HUES6 (cell line): ENCODE results near the gene DNPH1.

Experiments
- H3K27ac ChIP-seq: 2 replicates; pipeline ENCODE4 v1.7.0; 2013; ENCODE audit warnings: low read depth, mild to moderate bottlenecking, low read length, inconsistent platforms
- H3K27me3 ChIP-seq: 2 replicates; pipeline ENCODE4 v1.6.1; 2013; ENCODE audit warnings: low read length; ENCODE audit not compliant: control insufficient read depth, insufficient read depth
- H3K36me3 ChIP-seq: 2 replicates; pipeline ENCODE4 v1.6.1; 2013; ENCODE audit warnings: low read length; ENCODE audit not compliant: control insufficient read depth, insufficient read depth
- H3K4me1 ChIP-seq: 2 replicates; pipeline ENCODE4 v1.6.1; 2013; ENCODE audit warnings: low read length; ENCODE audit not compliant: control insufficient read depth, insufficient read depth
- H3K4me3 ChIP-seq: 2 replicates; pipeline ENCODE4 v1.5.1; 2013; ENCODE audit warnings: low read depth, low read length
- H3K9ac ChIP-seq: one replicate; pipeline ENCODE4 v1.6.1; 2013; ENCODE audit warnings: mild to moderate bottlenecking, low read length
- H3K9me3 ChIP-seq: 2 replicates; pipeline ENCODE4 v1.6.1; 2013; ENCODE audit warnings: low read depth, low read length; ENCODE audit not compliant: control insufficient read depth, insufficient read depth

Gene DNPH1

GRCh38 chr6:43254138-43254817 is 25.0 kb upstream of the DNPH1 start:
- Histone ChIP-seq H3K27ac (no peak overlapping the region), H3K4me3 (no peak overlapping the region), H3K36me3 (no peaks in the 10 kb centered on the region), H3K4me1 (peaks cover 25% of the 10 kb centered on the region), H3K9me3 (no peaks in the 10 kb centered on the region), H3K27me3 (peaks cover 7% of the 10 kb centered on the region; the same call in 1 of the 2 replicates), H3K9ac (no peak overlapping the region)

- H3K4me3 ChIP-seq = no peak overlapping the region
- no peak overlapping the region for H3K27ac ChIP-seq
- H3K9ac ChIP-seq = no peak overlapping the region
- H3K27me3 ChIP-seq = peaks cover 15% of the 10 kb centered on the region; the same call in 1 of the 2 replicates
- H3K36me3 ChIP-seq = no peaks in the 10 kb centered on the region
- no peaks in the 10 kb centered on the region for H3K9me3 ChIP-seq
- H3K4me1 ChIP-seq = peaks cover 25% of the 10 kb centered on the region
Measured at GRCh38 chr6:43253401-43253800, 24.1 kb upstream of the DNPH1 start.

- no peak overlapping the region for H3K9ac ChIP-seq
- peaks cover 37% of the 10 kb centered on the region for H3K27me3 ChIP-seq
- H3K4me1 ChIP-seq = peaks cover 17% of the 10 kb centered on the region; the same call in 1 of the 2 replicates
- H3K4me3 ChIP-seq = no peak overlapping the region
- H3K27ac ChIP-seq = no peak overlapping the region
- H3K9me3 ChIP-seq = no peaks in the 10 kb centered on the region
- no peaks in the 10 kb centered on the region for H3K36me3 ChIP-seq
Measured at GRCh38 chr6:43250992-43251373, 21.7 kb upstream of the DNPH1 start.

- peaks cover 18% of the 10 kb centered on the region; the same call in 1 of the 2 replicates for H3K4me1 ChIP-seq
- H3K9ac ChIP-seq = no peak overlapping the region
- no peak overlapping the region for H3K27ac ChIP-seq
- no peak overlapping the region for H3K4me3 ChIP-seq
- no peaks in the 10 kb centered on the region for H3K36me3 ChIP-seq
- H3K9me3 ChIP-seq = no peaks in the 10 kb centered on the region
- H3K27me3 ChIP-seq = peaks cover 59% of the 10 kb centered on the region
Measured at GRCh38 chr6:43248791-43249190, 19.5 kb upstream of the DNPH1 start.

GRCh38 chr6:43248101-43248500 is 18.8 kb upstream of the DNPH1 start:
- Histone ChIP-seq H3K4me1 (peaks cover 18% of the 10 kb centered on the region; the same call in 1 of the 2 replicates), H3K9me3 (no peaks in the 10 kb centered on the region), H3K27ac (no peak overlapping the region), H3K4me3 (peak overlapping the region; percentile 88), H3K36me3 (no peaks in the 10 kb centered on the region), H3K27me3 (peaks cover 65% of the 10 kb centered on the region), H3K9ac (no peak overlapping the region)

DNA sequence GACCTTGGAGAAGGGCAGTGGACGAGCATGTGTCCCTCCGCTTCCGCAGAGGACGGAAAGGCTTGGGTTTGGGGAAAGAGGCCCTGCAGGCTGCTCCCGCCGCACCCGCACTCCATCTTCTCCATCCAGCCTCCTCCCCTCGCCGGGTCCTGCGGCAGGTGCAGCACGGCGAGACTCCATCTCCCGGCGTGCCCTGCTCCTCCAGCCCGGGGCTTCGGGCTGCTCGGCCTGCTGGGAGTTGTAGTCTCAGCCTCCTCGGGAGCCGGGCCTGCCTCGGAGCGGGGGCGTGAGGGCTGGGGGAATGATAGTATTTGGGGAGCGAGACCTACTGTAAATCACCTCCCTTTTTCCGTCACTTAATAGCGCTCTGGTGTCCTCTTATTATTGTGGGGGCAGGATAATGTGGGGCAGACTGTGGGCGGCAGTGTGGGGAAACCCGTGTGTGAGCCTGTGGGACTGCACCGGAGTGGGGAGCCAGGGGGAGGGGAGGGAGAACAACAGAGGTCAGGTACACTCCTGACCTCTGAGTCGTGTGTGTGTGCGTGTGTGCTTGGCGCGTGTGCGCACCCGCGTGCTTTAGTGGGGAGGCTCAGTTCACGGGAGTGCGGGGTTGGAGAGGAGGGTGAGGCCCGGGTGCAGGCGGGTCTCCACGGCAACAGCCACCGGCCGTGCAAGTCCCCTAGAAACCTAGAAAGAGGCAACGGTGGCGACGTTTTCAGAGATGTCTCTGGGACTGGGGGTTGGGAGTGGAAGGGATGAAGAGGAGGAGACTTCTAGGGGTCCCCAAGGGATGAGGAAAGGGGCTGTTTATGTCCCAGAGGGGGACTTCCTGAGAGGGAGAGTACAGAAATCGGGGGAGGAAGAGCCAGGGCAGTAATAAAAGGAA is 18.1 kb upstream of the DNPH1 start:
- Histone ChIP-seq H3K27me3 (peaks cover 72% of the 10 kb centered on the region), H3K9me3 (no peaks in the 10 kb centered on the region), H3K9ac (no peak overlapping the region), H3K36me3 (no peaks in the 10 kb centered on the region), H3K27ac (no peak overlapping the region), H3K4me1 (peaks cover 18% of the 10 kb centered on the region; the same call in 1 of the 2 replicates), H3K4me3 (peak overlapping the region; percentile 88)

DNA sequence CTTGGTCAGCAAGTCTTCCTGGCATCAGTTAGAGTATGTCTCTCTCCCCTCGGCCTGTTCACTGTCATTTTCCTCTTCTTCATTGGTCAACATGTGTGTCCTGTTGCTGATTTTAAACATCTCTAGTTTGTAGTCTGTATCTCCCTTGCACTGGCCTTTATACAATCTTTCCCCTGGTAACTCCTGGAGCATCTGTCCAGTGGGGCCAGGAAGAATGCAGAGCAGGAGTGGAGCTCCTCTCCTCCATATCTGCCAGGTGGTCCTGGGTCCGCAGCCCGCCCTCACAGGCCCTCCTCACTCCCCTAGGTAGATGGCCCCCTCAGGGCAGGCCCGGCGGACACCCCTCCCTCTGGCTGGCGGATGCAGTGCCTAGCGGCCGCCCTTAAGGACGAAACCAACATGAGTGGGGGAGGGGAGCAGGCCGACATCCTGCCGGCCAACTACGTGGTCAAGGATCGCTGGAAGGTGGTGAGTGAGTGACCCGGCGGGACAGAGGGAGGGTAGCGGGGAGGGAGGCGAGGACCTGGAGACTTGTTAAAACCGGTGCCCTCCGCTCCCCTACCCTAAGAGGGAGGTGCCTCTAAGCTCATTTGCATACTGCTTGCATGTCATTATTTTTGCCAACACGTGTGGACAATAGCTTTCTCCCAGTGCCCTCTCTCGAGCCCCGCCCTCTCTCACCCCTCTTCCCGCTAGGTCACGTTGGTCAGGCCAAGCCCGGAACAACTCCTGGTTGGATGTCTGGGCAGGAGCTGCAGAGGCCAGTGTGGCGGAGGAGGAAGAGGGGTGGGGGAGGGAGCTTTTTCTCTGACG is 17.2 kb upstream of the DNPH1 start:
- Histone ChIP-seq H3K27ac (no peak overlapping the region), H3K27me3 (peaks cover 78% of the 10 kb centered on the region), H3K4me3 (peak overlapping the region; percentile 88), H3K9ac (peak overlapping the region; percentile 48), H3K4me1 (peaks cover 15% of the 10 kb centered on the region; the same call in 1 of the 2 replicates), H3K36me3 (no peaks in the 10 kb centered on the region), H3K9me3 (no peaks in the 10 kb centered on the region)

GRCh38 chr6:43243664-43244321 is 14.5 kb upstream of the DNPH1 start:
- Histone ChIP-seq H3K27me3 (peaks cover 89% of the 10 kb centered on the region), H3K9ac (no peak overlapping the region), H3K4me1 (peaks cover 3% of the 10 kb centered on the region; the same call in 1 of the 2 replicates), H3K9me3 (no peaks in the 10 kb centered on the region), H3K36me3 (no peaks in the 10 kb centered on the region), H3K4me3 (peak overlapping the region; percentile 46), H3K27ac (no peak overlapping the region)

GRCh38 chr6:43242908-43243663 is 13.8 kb upstream of the DNPH1 start, which contains the start of gene TTBK1:
Gene TTBK1, plus strand, starts transcription at chr6:43243481. Its CDS starts 3,180 bp downstream, at chr6:43246661.
- Histone ChIP-seq H3K4me1 (peaks cover 3% of the 10 kb centered on the region; the same call in 1 of the 2 replicates), H3K4me3 (peak within 1 kb of the TSS; percentile 46), H3K27ac (no peak within 1 kb of the TSS), H3K27me3 (peaks cover 88% of the 10 kb centered on the region), H3K9ac (no peak within 1 kb of the TSS), H3K36me3 (no peaks in the 10 kb centered on the region), H3K9me3 (no peaks in the 10 kb centered on the region)

GRCh38 chr6:43241446-43241845 is 12.2 kb upstream of the DNPH1 start:
- Histone ChIP-seq H3K27ac (no peak overlapping the region), H3K36me3 (no peaks in the 10 kb centered on the region), H3K9ac (no peak overlapping the region), H3K4me3 (no peak overlapping the region), H3K4me1 (0 out of 2 replicates have a peak, but pooled peaks cover 3% of the 10 kb centered on the region), H3K9me3 (no peaks in the 10 kb centered on the region), H3K27me3 (peaks cover 85% of the 10 kb centered on the region)
